Liver (tissue), 9 donors: ENCODE results near the gene RFWD3. TPM values are rescaled to one million over a fixed set of nuclear protein-coding genes. Genes with fewer than 3 reads are reported as not detected.

Experiments used
- DNase-seq: peaks from one replicate; pipeline ENCODE4 v3.0.0-alpha.2; 2017; ENCODE audit warnings: low spot score
- H3K27ac ChIP-seq, 2 donors: one replicate each; pipeline ENCODE4 v1.7.0; 2013; ENCODE audit warnings: inconsistent platforms in 2 of 2, low read length in 2 of 2, control low read depth in 1 of 2, low read depth in 1 of 2, mild to moderate bottlenecking in 1 of 2
- H3K27me3 ChIP-seq, 4 donors: one replicate each; pipeline versions ENCODE4 v1.6.1 to v1.7.0; 2013; ENCODE audit warnings: low read length in 3 of 4, inconsistent platforms in 1 of 4, mild to moderate bottlenecking in 1 of 4, moderate library complexity in 1 of 4; ENCODE audit not compliant: control insufficient read depth in 4 of 4, insufficient read depth in 4 of 4
- H3K36me3 ChIP-seq, 4 donors: one replicate each; pipeline versions ENCODE4 v1.6.1 to v1.7.0; 2013; ENCODE audit warnings: low read length in 3 of 4, mild to moderate bottlenecking in 3 of 4, low read depth in 1 of 4, moderate library complexity in 1 of 4; ENCODE audit not compliant: control insufficient read depth in 4 of 4, insufficient read depth in 3 of 4
- H3K4me1 ChIP-seq, 4 donors: one replicate each; pipeline versions ENCODE4 v1.6.1 to v1.7.0; 2013; ENCODE audit warnings: low read length in 3 of 4, mild to moderate bottlenecking in 3 of 4, moderate library complexity in 1 of 4; ENCODE audit not compliant: control insufficient read depth in 4 of 4, insufficient read depth in 4 of 4
- H3K4me3 ChIP-seq, 3 donors: one replicate each; pipeline versions ENCODE4 v1.6.1 to v1.7.0; 2013; ENCODE audit warnings: low read length in 3 of 3, control low read depth in 1 of 3, low read depth in 1 of 3, mild to moderate bottlenecking in 1 of 3
- H3K9ac ChIP-seq, 2 donors: one replicate each; pipeline ENCODE4 v1.7.0; 2013; ENCODE audit warnings: low read length in 2 of 2, mild to moderate bottlenecking in 2 of 2, moderate library complexity in 2 of 2, control low read depth in 1 of 2, low read depth in 1 of 2
- H3K9me3 ChIP-seq, 4 donors: one replicate each; pipeline versions ENCODE4 v1.6.1 to v1.7.0; 2013; ENCODE audit warnings: low read length in 3 of 4; ENCODE audit not compliant: control insufficient read depth in 4 of 4
- ATF3 ChIP-seq: IDR thresholded peaks from 2 replicates; pipeline ENCODE4 v1.6.1; 2016; ENCODE audit warnings: antibody characterized with exemption
- FOXA2 ChIP-seq: IDR thresholded peaks from 2 replicates; pipeline ENCODE4 v1.6.1; 2016; ENCODE audit warnings: antibody characterized with exemption
- HNF4A ChIP-seq, 2 donors: conservative IDR thresholded peaks; 2 replicates each; pipeline ENCODE4 v1.6.1; 2016; ENCODE audit warnings: antibody characterized with exemption in 2 of 2, mild to moderate bottlenecking in 2 of 2
- RXRA ChIP-seq, 2 donors: IDR thresholded peaks; 2 replicates each; pipeline ENCODE4 v1.6.1; 2017 to 2018; ENCODE audit warnings: antibody characterized with exemption in 2 of 2, mild to moderate bottlenecking in 1 of 2
- SP1 ChIP-seq: IDR thresholded peaks from 2 replicates; pipeline ENCODE4 v1.6.1; 2018; ENCODE audit warnings: antibody characterized with exemption, mild to moderate bottlenecking
- TAF1 ChIP-seq: conservative IDR thresholded peaks from 2 replicates; pipeline ENCODE4 v1.6.1; 2016; ENCODE audit warnings: antibody characterized with exemption, mild to moderate bottlenecking
- YY1 ChIP-seq: IDR thresholded peaks from 2 replicates; pipeline ENCODE4 v1.6.1; 2016; ENCODE audit warnings: antibody characterized with exemption, mild to moderate bottlenecking
- WGBS: extraction: QIAGEN DNeasy Blood & Tissue Kit; methylation state at CpG from one replicate; pipeline ENCODE4 v1.1.7; 2013; 5-methylcytosine and 5-hydroxymethylcytosine counted together
- polyA plus RNA-seq, 2 donors: library from polyadenylated mRNA; stranded (reverse) in 1 of 2; unstranded in 1 of 2; fragments of 200-250 nt in 1 of 2; fragments of >200 nt in 1 of 2; fragmentation: Nextera tagmentation in 1 of 2; extraction: Ambion mirVana in 1 of 2; gene quantifications; one replicate each; pipeline versions ENCODE4 v1.2.1 to v1.2.3, GENCODE V29; 2013 to 2015
- total RNA-seq, 2 donors: library from RNA; depleted of rRNA; stranded (reverse); fragments of >200 nt; gene quantifications; one replicate each; pipeline ENCODE4 v1.2.3, GENCODE V29; 2014
- TF ChIP-seq, protein P1 (sequence below): IDR thresholded peaks from 2 replicates; pipeline ENCODE4 v1.6.1; 2016; ENCODE audit warnings: antibody characterized with exemption, mild to moderate bottlenecking
- donor health status: healthy.
- donor health status: healthy.
- donor health status: healthy.
- donor health status: healthy.
- donor health status: healthy.

Gene RFWD3
- total and polyA plus RNA-seq, 4 donors: 2.4 to 21.8 (median 9.0) TPM

DNA sequence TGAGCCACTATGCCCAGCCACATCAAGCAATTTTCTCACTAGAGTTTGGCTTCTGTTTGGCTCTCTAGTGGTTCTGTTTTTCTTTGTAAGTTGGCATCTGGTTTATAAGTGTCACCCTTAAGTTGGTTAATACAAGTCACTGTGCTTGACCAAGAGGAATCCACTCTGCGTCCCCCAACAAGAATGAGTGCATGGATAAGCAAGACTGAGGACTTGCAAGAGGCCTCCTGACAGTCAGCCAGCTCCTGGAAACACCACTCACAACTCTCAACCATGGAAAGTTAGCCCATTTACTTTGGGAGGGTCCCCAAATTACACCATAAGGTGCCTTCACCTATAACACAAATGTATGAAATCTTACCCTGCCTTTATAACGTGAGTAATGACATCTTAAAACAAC is 7.6 kb downstream of the RFWD3 start:
- WGBS: 96% methylated on average over 2 of the region's 2 CpGs
- H3K4me1 ChIP-seq: peaks cover 0 to 5% (median 0%) of the 10 kb centered on the region in 4 donors
- H3K36me3 ChIP-seq: peaks cover 3 to 30% (median 23%) of the 10 kb centered on the region in 4 donors
- no peak overlapping the region for H3K27ac ChIP-seq
- no peak for TF ChIP-seq RXRA (IDR thresholded peaks at IDR 0.05)
- TF ChIP-seq, protein P1, sequence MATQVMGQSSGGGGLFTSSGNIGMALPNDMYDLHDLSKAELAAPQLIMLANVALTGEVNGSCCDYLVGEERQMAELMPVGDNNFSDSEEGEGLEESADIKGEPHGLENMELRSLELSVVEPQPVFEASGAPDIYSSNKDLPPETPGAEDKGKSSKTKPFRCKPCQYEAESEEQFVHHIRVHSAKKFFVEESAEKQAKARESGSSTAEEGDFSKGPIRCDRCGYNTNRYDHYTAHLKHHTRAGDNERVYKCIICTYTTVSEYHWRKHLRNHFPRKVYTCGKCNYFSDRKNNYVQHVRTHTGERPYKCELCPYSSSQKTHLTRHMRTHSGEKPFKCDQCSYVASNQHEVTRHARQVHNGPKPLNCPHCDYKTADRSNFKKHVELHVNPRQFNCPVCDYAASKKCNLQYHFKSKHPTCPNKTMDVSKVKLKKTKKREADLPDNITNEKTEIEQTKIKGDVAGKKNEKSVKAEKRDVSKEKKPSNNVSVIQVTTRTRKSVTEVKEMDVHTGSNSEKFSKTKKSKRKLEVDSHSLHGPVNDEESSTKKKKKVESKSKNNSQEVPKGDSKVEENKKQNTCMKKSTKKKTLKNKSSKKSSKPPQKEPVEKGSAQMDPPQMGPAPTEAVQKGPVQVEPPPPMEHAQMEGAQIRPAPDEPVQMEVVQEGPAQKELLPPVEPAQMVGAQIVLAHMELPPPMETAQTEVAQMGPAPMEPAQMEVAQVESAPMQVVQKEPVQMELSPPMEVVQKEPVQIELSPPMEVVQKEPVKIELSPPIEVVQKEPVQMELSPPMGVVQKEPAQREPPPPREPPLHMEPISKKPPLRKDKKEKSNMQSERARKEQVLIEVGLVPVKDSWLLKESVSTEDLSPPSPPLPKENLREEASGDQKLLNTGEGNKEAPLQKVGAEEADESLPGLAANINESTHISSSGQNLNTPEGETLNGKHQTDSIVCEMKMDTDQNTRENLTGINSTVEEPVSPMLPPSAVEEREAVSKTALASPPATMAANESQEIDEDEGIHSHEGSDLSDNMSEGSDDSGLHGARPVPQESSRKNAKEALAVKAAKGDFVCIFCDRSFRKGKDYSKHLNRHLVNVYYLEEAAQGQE: no peak
- no peak for TF ChIP-seq SP1
- no peak for TF ChIP-seq YY1
- TF ChIP-seq FOXA2: no peak
- no peak overlapping the region for H3K4me3 ChIP-seq
- H3K27me3 ChIP-seq: no peaks in the 10 kb centered on the region
- no peak for DNase-seq
- no peaks in the 10 kb centered on the region for H3K9me3 ChIP-seq
- H3K9ac ChIP-seq: no peak overlapping the region

- no peak for DNase-seq
- 64% methylated on average over 5 of the region's 5 CpGs for WGBS
- H3K36me3 ChIP-seq: peaks cover 3 to 23% (median 20%) of the 10 kb centered on the region in 4 donors
- TF ChIP-seq, protein P1: no peak
- TF ChIP-seq ATF3: no peak
- no peak for TF ChIP-seq HNF4A (conservative IDR thresholded peaks at IDR 0.05)
- TF ChIP-seq TAF1: no peak
- TF ChIP-seq RXRA (IDR thresholded peaks at IDR 0.05): no peak
- H3K4me3 ChIP-seq: no peak overlapping the region
- H3K9me3 ChIP-seq: no peaks in the 10 kb centered on the region
- no peak overlapping the region for H3K27ac ChIP-seq
- no peaks in the 10 kb centered on the region for H3K27me3 ChIP-seq
- peaks cover 0 to 8% (median 0%) of the 10 kb centered on the region in 4 donors for H3K4me1 ChIP-seq
- H3K9ac ChIP-seq: no peak overlapping the region
Observed at GRCh38 chr16:74657870-74658642, 8.6 kb downstream of the RFWD3 start.
